Astrocyte of the spinal cord (primary cell): ENCODE measurements around the gene ITCH.
A peak's percentile ranks its signal among the peaks of the same experiment; 100 is the strongest.
"Not testable (repeated sequence)": the region's sequence is repeated elsewhere in the genome, so short reads cannot be mapped to it uniquely, and the experiment has no call there.

Experiments
- DNase-seq: peaks from one replicate; pipeline ENCODE4 v3.0.0; 2011; ENCODE audit warnings: low read depth, low spot score
- H3K4me3 ChIP-seq: 2 replicates; pipeline ENCODE4 v1.5.1; 2011; ENCODE audit warnings: low read depth, mild to moderate bottlenecking, low read length, moderate library complexity
- CTCF ChIP-seq: IDR thresholded peaks from 2 replicates; pipeline ENCODE4 v1.5.1; 2012; ENCODE audit warnings: low read depth, mild to moderate bottlenecking, low read length, inconsistent platforms
- in situ Hi-C: cut with HindIII; loops from 2 replicates; pipeline ENCODE4 v1.10.0; 2017; ENCODE audit warnings: low sequenced_read_pairs

ITCH gene

GRCh38 chr20:34435589-34435988 lies 72.5 kb downstream of the ITCH start:
- TF ChIP-seq CTCF: no peak
- in situ Hi-C loops: no loop called here
- DNase-seq: no peak
- H3K4me3 ChIP-seq: no peak overlapping the region

GRCh38 chr20:34437330-34437986 lies 74.4 kb downstream of the ITCH start:
- no peak overlapping the region for H3K4me3 ChIP-seq
- DNase-seq: peak; percentile 50
- in situ Hi-C loops: no loop called here
- TF ChIP-seq CTCF: no peak

- in situ Hi-C loops: no loop called here
- TF ChIP-seq CTCF: no peak
- H3K4me3 ChIP-seq: no peak overlapping the region
- DNase-seq: no peak
Measured at GRCh38 chr20:34439168-34439567, 76.1 kb downstream of the ITCH start.

- in situ Hi-C loops, DNase-seq, H3K4me3 ChIP-seq: not testable (repeated sequence)
Measured at GRCh38 chr20:34441423-34441822, 78.3 kb downstream of the ITCH start.

- TF ChIP-seq CTCF: no peak
- H3K4me3 ChIP-seq: no peak overlapping the region
- in situ Hi-C loops: no loop called here
- DNase-seq: no peak
Measured at GRCh38 chr20:34443546-34443945, 80.5 kb downstream of the ITCH start.

- TF ChIP-seq CTCF: no peak
- in situ Hi-C loops: no loop called here
- no peak for DNase-seq
- H3K4me3 ChIP-seq: no peak overlapping the region
Measured at GRCh38 chr20:34445177-34446065, 82.3 kb downstream of the ITCH start.

GRCh38 chr20:34448517-34448916 lies 85.4 kb downstream of the ITCH start:
- DNase-seq: no peak
- no peak overlapping the region for H3K4me3 ChIP-seq
- TF ChIP-seq CTCF: no peak
- in situ Hi-C loops: no loop called here
